Thymus (tissue), 11 donors: ENCODE measurements around the gene SETD7. TPM values are rescaled to one million over a fixed set of nuclear protein-coding genes. Genes with fewer than 3 reads are reported as not detected.

Experiments used
- DNase-seq, 9 donors: peaks; one replicate each; pipeline ENCODE4 v3.0.0-alpha.2; 2013; ENCODE audit warnings: low spot score in 9 of 9, low read depth in 6 of 9, missing footprints in 1 of 9
- H3K27ac ChIP-seq, 2 donors: one replicate each; pipeline ENCODE4 v1.5.1; 2013; ENCODE audit warnings: control low read depth in 1 of 2, low read depth in 1 of 2, low read length in 1 of 2, mild to moderate bottlenecking in 1 of 2, moderate library complexity in 1 of 2
- H3K27me3 ChIP-seq, 2 donors: one replicate each; pipeline ENCODE4 v1.5.1; 2013; ENCODE audit warnings: low read length in 1 of 2; ENCODE audit not compliant: control insufficient read depth in 2 of 2, insufficient read depth in 1 of 2
- H3K36me3 ChIP-seq, 2 donors: one replicate each; pipeline ENCODE4 v1.5.1; 2013; ENCODE audit warnings: low read length in 1 of 2, mild to moderate bottlenecking in 1 of 2, moderate library complexity in 1 of 2; ENCODE audit not compliant: control insufficient read depth in 2 of 2, insufficient read depth in 2 of 2
- H3K4me1 ChIP-seq, 2 donors: one replicate each; pipeline ENCODE4 v1.5.1; 2013; ENCODE audit warnings: low read length in 2 of 2; ENCODE audit not compliant: control insufficient read depth in 2 of 2, insufficient read depth in 2 of 2
- H3K4me3 ChIP-seq, 2 donors: one replicate each; pipeline ENCODE4 v1.5.1; 2013; ENCODE audit warnings: low read length in 2 of 2, control low read depth in 1 of 2, mild to moderate bottlenecking in 1 of 2
- H3K9me3 ChIP-seq, 2 donors: one replicate each; pipeline ENCODE4 v1.5.1; 2013; ENCODE audit warnings: low read length in 1 of 2, mild to moderate bottlenecking in 1 of 2; ENCODE audit not compliant: control insufficient read depth in 2 of 2, insufficient read depth in 1 of 2
- WGBS: extraction: QIAGEN DNeasy Blood & Tissue Kit; methylation state at CpG from one replicate; pipeline ENCODE4 v1.1.7; 2013; 5-methylcytosine and 5-hydroxymethylcytosine counted together
- polyA plus RNA-seq: library from polyadenylated mRNA; stranded (reverse); fragments of 200-250 nt; gene quantifications from one replicate; pipeline ENCODE4 v1.2.3, GENCODE V29; 2013
- total RNA-seq: library from RNA; stranded (reverse); fragments of 120-200 nt; gene quantifications from one replicate; pipeline ENCODE4 v1.2.4, GENCODE V29; 2013
- donor health status: healthy.

Gene SETD7
- total and polyA plus RNA-seq, 2 donors, result 6.0 to 15.6 TPM

GRCh38 chr4:139458999-139459398 is 97.0 kb downstream of the SETD7 start:
- DNase-seq, result no peak
- Histone ChIP-seq H3K36me3 (peaks cover 0 to 2% of the 10 kb centered on the region in 2 donors), H3K4me1 (peaks cover 9 to 20% of the 10 kb centered on the region in 2 donors), H3K9me3 (peaks cover 0 to 2% of the 10 kb centered on the region in 2 donors), H3K27ac (no peak overlapping the region), H3K27me3 (no peaks in the 10 kb centered on the region), H3K4me3 (no peak overlapping the region)
- 95% methylated on average over 3 of the region's 3 CpGs for WGBS

GRCh38 chr4:139458543-139458942 is 97.5 kb downstream of the SETD7 start:
- Histone ChIP-seq H3K9me3 (no peaks in the 10 kb centered on the region), H3K27me3 (no peaks in the 10 kb centered on the region), H3K4me3 (no peak overlapping the region), H3K36me3 (peaks cover 0 to 2% of the 10 kb centered on the region in 2 donors), H3K4me1 (peaks cover 9 to 20% of the 10 kb centered on the region in 2 donors), H3K27ac (no peak overlapping the region)
- 96% methylated on average over 1 of the region's 1 CpG for WGBS
- no peak for DNase-seq

- no peak for DNase-seq
- Histone ChIP-seq H3K27me3 (no peaks in the 10 kb centered on the region), H3K4me1 (peaks cover 13 to 24% of the 10 kb centered on the region in 2 donors), H3K36me3 (peaks cover 0 to 2% of the 10 kb centered on the region in 2 donors), H3K27ac (no peak overlapping the region), H3K4me3 (no peak overlapping the region), H3K9me3 (no peaks in the 10 kb centered on the region)
- 98% methylated on average over 4 of the region's 4 CpGs for WGBS
Observed at GRCh38 chr4:139457318-139457717, 98.7 kb downstream of the SETD7 start.

- H3K27me3 ChIP-seq, result no peaks in the 10 kb centered on the region
- peaks cover 0 to 3% of the 10 kb centered on the region in 2 donors for H3K36me3 ChIP-seq
- peak in 1 of 9 donors; percentile 12 for DNase-seq
- H3K4me1 ChIP-seq, result peaks cover 13 to 24% of the 10 kb centered on the region in 2 donors
- 90% methylated on average over 6 of the region's 6 CpGs for WGBS
- no peak overlapping the region for H3K27ac ChIP-seq
- H3K9me3 ChIP-seq, result peaks cover 0 to 3% of the 10 kb centered on the region in 2 donors
- H3K4me3 ChIP-seq, result peak overlapping the region; percentile 84 to 91
Observed at GRCh38 chr4:139455126-139455538, 100.9 kb downstream of the SETD7 start.

- Histone ChIP-seq H3K9me3 (peaks cover 0 to 3% of the 10 kb centered on the region in 2 donors), H3K27ac (peak within 1 kb of the TSS; percentile 98 to 99), H3K36me3 (peaks cover 0 to 3% of the 10 kb centered on the region in 2 donors), H3K27me3 (no peaks in the 10 kb centered on the region), H3K4me1 (peaks cover 13 to 24% of the 10 kb centered on the region in 2 donors), H3K4me3 (peak within 1 kb of the TSS; percentile 84 to 91)
- peak in 2 of 9 donors; percentile 1 to 18 for DNase-seq
- WGBS, result 4% methylated on average over 46 of the region's 46 CpGs
Observed at GRCh38 chr4:139454111-139455045, 101.6 kb downstream of the SETD7 start, which contains the start of gene RAB33B. Gene RAB33B, plus strand, starts transcription at chr4:139454121. Its CDS starts 75 bp downstream, at chr4:139454196.

- Histone ChIP-seq H3K27me3 (no peaks in the 10 kb centered on the region), H3K36me3 (peaks cover 0 to 3% of the 10 kb centered on the region in 2 donors), H3K4me3 (peak overlapping the region; percentile 84 to 91), H3K27ac (peak overlapping the region; percentile 98 to 99), H3K4me1 (peaks cover 13 to 24% of the 10 kb centered on the region in 2 donors), H3K9me3 (peaks cover 0 to 3% of the 10 kb centered on the region in 2 donors)
- peak; percentile 85 to 97 (median 91) for DNase-seq
- under 1% methylated on average over 76 of the region's 76 CpGs for WGBS
Observed at GRCh38 chr4:139453371-139454110, 102.5 kb downstream of the SETD7 start.

- Histone ChIP-seq H3K9me3 (peaks cover 0 to 3% of the 10 kb centered on the region in 2 donors), H3K4me3 (peak overlapping the region; percentile 84 to 91), H3K36me3 (peaks cover 0 to 3% of the 10 kb centered on the region in 2 donors), H3K27me3 (no peaks in the 10 kb centered on the region), H3K4me1 (peaks cover 13 to 24% of the 10 kb centered on the region in 2 donors), H3K27ac (peak overlapping the region; percentile 98 to 99)
- WGBS, result under 1% methylated on average over 15 of the region's 15 CpGs
- DNase-seq, result peak in 7 of 9 donors; percentile 55 to 88 (median 69)
Observed at GRCh38 chr4:139453041-139453370, 103.0 kb downstream of the SETD7 start.

- WGBS, result 99% methylated on average over 1 of the region's 1 CpG
- no peak for DNase-seq
- Histone ChIP-seq H3K9me3 (peaks cover 0 to 3% of the 10 kb centered on the region in 2 donors), H3K27me3 (no peaks in the 10 kb centered on the region), H3K4me1 (peaks cover 13 to 24% of the 10 kb centered on the region in 2 donors), H3K36me3 (peaks cover 0 to 3% of the 10 kb centered on the region in 2 donors), H3K27ac (no peak overlapping the region), H3K4me3 (no peak overlapping the region)
Observed at GRCh38 chr4:139451997-139452396, 104.0 kb downstream of the SETD7 start.
